Measurements from ENCODE around the gene ZNF283. TPM values are rescaled to one million over a fixed set of nuclear protein-coding genes. Genes with fewer than 3 reads are reported as not detected.

The ZNF283 gene
- total RNA-seq (2013), result 8.5 TPM
- polyA plus RNA-seq, result 1 to 10 TPM in 2 of 3 donors, under 1 TPM in 1; 0.80 to 2.5 (median 2.0) TPM
- polyA minus RNA-seq, result 1.9 and 2.0 TPM in 2 replicates
- total RNA-seq, result 1.8 to 8.7 (median 4.7) reads per million in 11 experiments

- Histone ChIP-seq H3K36me3 (replicated peaks in 1 of 2; ENCODE audit: control insufficient read depth in 1 of 2, insufficient read depth in 2 of 2, low read length in 2 of 2) (peaks cover 12 to 33% of the 10 kb centered on the region in 2 donors), H3K4me2 (replicated peaks; ENCODE audit: extremely low read depth, low read length, poor library complexity, severe bottlenecking) (peak within 1 kb of the TSS; percentile 78), H3K4me1 (ENCODE audit: control insufficient read depth in 1 of 2, insufficient read depth in 2 of 2, low read length in 2 of 2) (peaks cover 11 to 15% of the 10 kb centered on the region in 2 donors), H3K4me3 (replicated peaks in 1 of 3; ENCODE audit: low read depth in 2 of 3, low read length in 3 of 3) (peak within 1 kb of the TSS; percentile 61 to 84 (median 69)), H3K27ac (ENCODE audit: low read depth in 1 of 2, low read length in 2 of 2) (peak within 1 kb of the TSS; percentile 22 to 72), H3K27me3 (ENCODE audit: control insufficient read depth in 2 of 2, insufficient read depth in 2 of 2, low read length in 2 of 2) (peaks cover under 1 to 4% of the 10 kb centered on the region in 2 donors), H3K9me3 (replicated peaks in 1 of 2; ENCODE audit: control insufficient read depth in 1 of 2, insufficient read depth in 1 of 2, low read length in 2 of 2) (peaks cover 5 to 11% of the 10 kb centered on the region in 2 donors), H3K79me2 (ENCODE audit: insufficient read depth, low read length) (no peaks in the 10 kb centered on the region), H2AFZ (ENCODE audit: insufficient read depth, low read depth, low read length, poor library complexity, severe bottlenecking) (peak within 1 kb of the TSS; percentile 91), H4K20me1 (ENCODE audit: insufficient read depth, low read length) (no peaks in the 10 kb centered on the region), H3K9ac (ENCODE audit: insufficient read depth, low read length, poor library complexity, severe bottlenecking) (peak within 1 kb of the TSS; percentile 59)
- Mint-ChIP-seq H3K4me1 (peaks cover 15% of the 10 kb centered on the region), H3K9me3 (peaks cover 8 to 43% (median 34%) of the 10 kb centered on the region in 7 donors), H3K4me3 (peak within 1 kb of the TSS; percentile 90 to 93), H3K27me3 (ENCODE audit: low read depth in 3 of 3) (peaks cover 11 to 27% (median 13%) of the 10 kb centered on the region in 3 donors), H3K27ac (peak within 1 kb of the TSS; percentile 17 to 91 (median 60)), H3K36me3 (peaks cover 23 to 32% of the 10 kb centered on the region in 2 donors)
- peak; percentile 55 to 69 (median 69) for DNase-seq
- intact Hi-C loops (cut with micrococcal nuclease), result loop anchor here (5.0 to 10.0 kb wide), 4 partner anchors 108 to 268 kb away; partner anchors contain the start of genes ZNF45 (in 2 of the 2), ZNF224 (in 1 of the 2) and ZNF284 (in 1 of the 2)
- no peak for TF ChIP-seq CTCF (IDR thresholded peaks at IDR 0.05)
- WGBS (ENCODE audit: insufficient coverage), result 9% methylated on average over 46 of the region's 46 CpGs
These were observed at the start of gene ZNF283 for GRCh38 chr19:43826787-43827754. ZNF283 (plus strand) TSS chr19:43827321; CDS start chr19:43833505, 6,184 bp downstream.

GRCh38 chr19:43778651-43779050 lies 48.5 kb upstream of the ZNF283 start:
- Histone ChIP-seq H3K9me3 (replicated peaks in 1 of 2; ENCODE audit: control insufficient read depth in 1 of 2, insufficient read depth in 1 of 2, low read length in 2 of 2) (no peaks in the 10 kb centered on the region), H3K4me2 (replicated peaks; ENCODE audit: extremely low read depth, low read length, poor library complexity, severe bottlenecking) (peak overlapping the region; percentile 98), H3K4me3 (replicated peaks in 1 of 3; ENCODE audit: low read depth in 2 of 3, low read length in 3 of 3) (peak overlapping the region; percentile 58 to 85 (median 58)), H3K27me3 (ENCODE audit: control insufficient read depth in 2 of 2, insufficient read depth in 2 of 2, low read length in 2 of 2) (no peaks in the 10 kb centered on the region), H3K4me1 (ENCODE audit: control insufficient read depth in 1 of 2, insufficient read depth in 2 of 2, low read length in 2 of 2) (peaks cover 69 to 94% of the 10 kb centered on the region in 2 donors), H2AFZ (ENCODE audit: insufficient read depth, low read depth, low read length, poor library complexity, severe bottlenecking) (peak overlapping the region; percentile 57), H3K36me3 (replicated peaks in 1 of 2; ENCODE audit: control insufficient read depth in 1 of 2, insufficient read depth in 2 of 2, low read length in 2 of 2) (peaks cover 13 to 28% of the 10 kb centered on the region in 2 donors), H4K20me1 (ENCODE audit: insufficient read depth, low read length) (peaks cover 5% of the 10 kb centered on the region), H3K9ac (ENCODE audit: insufficient read depth, low read length, poor library complexity, severe bottlenecking) (peak overlapping the region; percentile 76), H3K27ac (ENCODE audit: low read depth in 1 of 2, low read length in 2 of 2) (peak overlapping the region; percentile 81 to 85), H3K79me2 (ENCODE audit: insufficient read depth, low read length) (peaks cover 77% of the 10 kb centered on the region)
- Mint-ChIP-seq H3K4me3 (peak overlapping the region; percentile 89 to 96), H3K27me3 (ENCODE audit: low read depth in 3 of 3) (peaks cover 0 to 5% (median 2%) of the 10 kb centered on the region in 3 donors), H3K36me3 (peaks cover 11 to 24% of the 10 kb centered on the region in 2 donors), H3K9me3 (peaks cover 0 to 3% (median 0%) of the 10 kb centered on the region in 7 donors), H3K4me1 (peaks cover 82% of the 10 kb centered on the region), H3K27ac (peak overlapping the region; percentile 86 to 97 (median 91))
- no peak for DNase-seq
- no peak for TF ChIP-seq CTCF (IDR thresholded peaks at IDR 0.05)
- no CpG with 5 or more reads among the region's 1 CpG for WGBS (ENCODE audit: insufficient coverage)
- intact Hi-C loops (cut with micrococcal nuclease), result no loop called here
